ENCODE data around the gene NR4A1.

Gene NR4A1

DNA sequence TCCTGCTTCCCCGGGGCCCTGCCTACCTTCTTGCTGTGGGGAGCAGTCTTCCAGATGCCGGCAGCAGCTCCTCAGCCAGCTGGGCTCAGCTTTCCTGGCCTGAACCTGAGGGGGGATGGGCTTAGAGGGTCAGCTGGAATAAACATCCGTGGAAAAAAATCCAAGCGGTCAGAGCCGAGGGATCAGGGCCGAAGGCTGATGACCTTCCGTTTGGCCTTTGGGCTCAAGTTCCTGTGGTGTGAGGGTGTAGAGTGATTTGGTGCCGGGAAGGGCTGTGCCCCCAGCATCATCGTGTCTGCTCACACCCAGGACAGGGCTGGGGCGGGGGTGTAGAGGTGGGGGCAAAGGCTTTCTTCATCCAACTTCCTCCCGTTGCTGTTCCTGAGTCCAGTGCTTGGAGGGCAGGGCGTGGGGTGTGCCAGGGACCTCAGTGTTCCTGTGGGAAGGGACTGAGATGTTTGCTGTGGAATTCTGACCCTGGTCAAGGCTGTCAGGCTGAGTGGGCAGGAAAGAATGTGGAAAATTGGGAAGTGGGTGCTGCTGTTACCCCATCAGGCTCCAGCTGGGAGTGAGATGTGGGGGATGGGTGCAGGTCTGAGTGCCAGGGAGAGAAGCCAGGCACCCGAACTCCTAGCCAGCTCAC lies 30.9 kb downstream of the NR4A1 start:
- DNase-seq (ENCODE audit: low read depth) = no peak
- H3K4me3 ChIP-seq (ENCODE audit: low read depth, low read length) = no peak overlapping the region
- TF ChIP-seq, protein P1, sequence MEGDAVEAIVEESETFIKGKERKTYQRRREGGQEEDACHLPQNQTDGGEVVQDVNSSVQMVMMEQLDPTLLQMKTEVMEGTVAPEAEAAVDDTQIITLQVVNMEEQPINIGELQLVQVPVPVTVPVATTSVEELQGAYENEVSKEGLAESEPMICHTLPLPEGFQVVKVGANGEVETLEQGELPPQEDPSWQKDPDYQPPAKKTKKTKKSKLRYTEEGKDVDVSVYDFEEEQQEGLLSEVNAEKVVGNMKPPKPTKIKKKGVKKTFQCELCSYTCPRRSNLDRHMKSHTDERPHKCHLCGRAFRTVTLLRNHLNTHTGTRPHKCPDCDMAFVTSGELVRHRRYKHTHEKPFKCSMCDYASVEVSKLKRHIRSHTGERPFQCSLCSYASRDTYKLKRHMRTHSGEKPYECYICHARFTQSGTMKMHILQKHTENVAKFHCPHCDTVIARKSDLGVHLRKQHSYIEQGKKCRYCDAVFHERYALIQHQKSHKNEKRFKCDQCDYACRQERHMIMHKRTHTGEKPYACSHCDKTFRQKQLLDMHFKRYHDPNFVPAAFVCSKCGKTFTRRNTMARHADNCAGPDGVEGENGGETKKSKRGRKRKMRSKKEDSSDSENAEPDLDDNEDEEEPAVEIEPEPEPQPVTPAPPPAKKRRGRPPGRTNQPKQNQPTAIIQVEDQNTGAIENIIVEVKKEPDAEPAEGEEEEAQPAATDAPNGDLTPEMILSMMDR (IDR thresholded peaks at IDR 0.05; ENCODE audit: insufficient read depth, low read depth, low read length, missing control alignments) = no peak

DNA sequence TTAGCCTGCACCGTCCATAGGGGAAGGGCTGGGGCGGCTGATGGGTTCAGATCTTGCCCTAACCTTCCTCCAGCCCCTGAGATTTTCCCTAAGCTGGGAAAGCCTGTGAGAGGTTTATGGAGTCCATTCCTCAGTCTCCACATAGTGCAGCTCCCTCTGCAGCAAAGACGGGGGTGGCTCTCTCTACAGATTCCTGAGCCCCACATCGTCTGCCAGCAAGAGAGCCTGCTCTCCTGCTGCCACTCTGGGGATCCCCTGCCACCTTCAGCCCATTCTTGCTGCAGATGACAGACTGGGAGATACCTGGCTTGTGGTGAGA lies 31.4 kb downstream of the NR4A1 start:
- DNase-seq (ENCODE audit: low read depth) = no peak
- TF ChIP-seq, protein P1 (IDR thresholded peaks at IDR 0.05; ENCODE audit: insufficient read depth, low read depth, low read length, missing control alignments) = no peak
- no peak overlapping the region for H3K4me3 ChIP-seq (ENCODE audit: low read depth, low read length)

GRCh38 chr12:52082988-52083637 lies 31.9 kb downstream of the NR4A1 start:
- TF ChIP-seq, protein P1 (IDR thresholded peaks at IDR 0.05; ENCODE audit: insufficient read depth, low read depth, low read length, missing control alignments) = peak; percentile 98
- DNase-seq (ENCODE audit: low read depth) = peak; percentile 65
- no peak overlapping the region for H3K4me3 ChIP-seq (ENCODE audit: low read depth, low read length)

- DNase-seq (ENCODE audit: low read depth) = no peak
- H3K4me3 ChIP-seq (ENCODE audit: low read depth, low read length) = no peak overlapping the region
- TF ChIP-seq, protein P1 (IDR thresholded peaks at IDR 0.05; ENCODE audit: insufficient read depth, low read depth, low read length, missing control alignments) = no peak
Measured at GRCh38 chr12:52083638-52083996, 32.4 kb downstream of the NR4A1 start.

- no peak for DNase-seq (ENCODE audit: low read depth)
- H3K4me3 ChIP-seq (ENCODE audit: low read depth, low read length) = no peak overlapping the region
- TF ChIP-seq, protein P1 (IDR thresholded peaks at IDR 0.05; ENCODE audit: insufficient read depth, low read depth, low read length, missing control alignments) = no peak
Measured at GRCh38 chr12:52084491-52085231, 33.4 kb downstream of the NR4A1 start.

DNA sequence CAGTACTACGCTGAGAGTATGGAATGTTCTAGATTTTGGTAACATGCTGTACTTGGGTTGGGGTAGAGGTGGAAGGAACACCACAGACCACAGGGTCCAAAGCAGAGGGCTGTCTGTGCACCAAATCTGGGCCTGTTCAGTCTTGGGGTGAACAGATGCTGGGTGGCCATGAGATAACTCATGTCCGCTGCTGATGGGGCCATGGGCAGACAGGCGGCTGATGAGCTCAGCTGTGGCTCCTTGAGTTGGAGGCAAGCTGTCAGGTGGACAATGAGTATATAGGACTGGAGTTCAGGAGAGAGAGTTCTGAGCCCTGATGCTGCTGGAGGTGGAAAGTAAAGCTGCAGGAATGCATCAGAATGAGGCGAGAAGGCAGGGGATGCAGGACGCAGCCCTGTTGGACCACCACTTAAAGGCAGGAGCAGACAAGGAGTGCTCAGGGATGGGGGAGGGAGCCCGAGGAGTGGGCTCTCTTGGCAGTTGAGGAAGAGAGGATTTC lies 34.5 kb downstream of the NR4A1 start:
- TF ChIP-seq, protein P1 (IDR thresholded peaks at IDR 0.05; ENCODE audit: insufficient read depth, low read depth, low read length, missing control alignments) = no peak
- no peak overlapping the region for H3K4me3 ChIP-seq (ENCODE audit: low read depth, low read length)
- no peak for DNase-seq (ENCODE audit: low read depth)
